GM19452 (cell line): ENCODE measurements around the gene HEPACAM.
A peak's percentile ranks its signal among the peaks of the same experiment; 100 is the strongest.
"Not testable (repeated sequence)": the region's sequence is repeated elsewhere in the genome, so short reads cannot be mapped to it uniquely, and the experiment has no call there.

Source experiments
- ATAC-seq: cut with Tn5 transposase; IDR thresholded peaks from one replicate; pipeline ENCODE4 v1.9.1; 2021; ENCODE audit not compliant: unreplicated experiment

HEPACAM gene

GRCh38 chr11:124935548-124936514 is at the start of gene HEPACAM:
Gene HEPACAM, minus strand, starts transcription at chr11:124936047. Its CDS starts 41 bp downstream, at chr11:124936006.
- no peak for ATAC-seq

DNA sequence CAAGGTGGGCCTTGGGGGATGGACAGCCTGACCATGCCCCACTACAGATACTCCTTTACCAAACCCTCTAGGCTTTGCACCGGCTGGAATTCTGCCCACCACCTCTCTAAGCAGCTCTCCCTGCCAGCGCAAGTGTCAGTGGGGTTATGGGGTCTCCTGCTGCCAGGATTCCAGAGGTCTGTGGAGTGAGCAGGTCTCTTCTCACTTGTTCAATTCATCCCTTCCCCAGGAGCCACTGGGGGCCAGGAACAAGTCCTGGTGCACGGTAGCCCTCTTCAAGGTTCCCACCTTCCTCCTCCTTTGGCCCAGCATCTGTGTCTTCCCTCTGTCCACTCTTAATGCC is 48.6 kb upstream of the HEPACAM start:
- ATAC-seq, result no peak

- no peak for ATAC-seq
Measured at GRCh38 chr11:124983674-124984511, 48.0 kb upstream of the HEPACAM start.

DNA sequence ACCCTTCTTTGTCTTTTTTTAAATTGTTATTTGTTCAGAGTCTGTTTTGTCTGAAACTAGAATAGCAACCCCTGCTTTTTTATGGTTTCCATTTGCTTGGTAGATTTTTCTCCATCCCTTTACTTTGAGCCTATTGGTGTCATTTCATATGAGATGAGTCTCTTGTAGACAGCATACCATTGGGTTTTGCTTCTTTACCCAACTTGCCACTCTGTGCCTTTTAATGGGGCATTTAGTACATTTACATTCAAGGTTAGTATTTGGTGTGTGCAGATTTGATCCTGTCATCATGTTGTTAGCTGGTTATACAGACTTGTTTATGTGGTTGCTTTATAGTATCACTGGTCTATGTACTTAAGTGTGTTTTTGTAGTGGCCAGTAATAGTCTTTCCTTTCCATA is 46.2 kb upstream of the HEPACAM start:
- ATAC-seq, result no peak

DNA sequence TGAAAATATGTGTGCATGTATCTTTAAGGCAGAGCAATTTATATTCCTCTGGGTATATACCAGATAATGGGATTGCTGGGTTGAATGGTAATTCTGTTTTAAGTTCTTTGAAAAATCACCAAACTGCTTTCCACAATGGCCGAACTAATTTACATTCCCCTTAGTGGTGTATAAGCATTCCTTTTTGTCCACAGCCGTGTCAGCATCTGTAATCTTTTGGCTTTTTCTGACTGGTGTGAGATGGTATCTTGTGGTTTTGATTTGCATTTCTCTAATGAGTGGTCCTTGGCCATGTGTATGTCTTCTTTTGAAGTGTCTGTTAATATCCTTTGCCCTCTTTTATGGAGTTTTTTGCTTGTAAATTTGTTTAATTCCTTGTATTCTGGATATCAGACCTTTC is 42.5 kb upstream of the HEPACAM start:
- no peak for ATAC-seq

- ATAC-seq, result no peak
Measured at GRCh38 chr11:124977006-124977405, 41.2 kb upstream of the HEPACAM start.

DNA sequence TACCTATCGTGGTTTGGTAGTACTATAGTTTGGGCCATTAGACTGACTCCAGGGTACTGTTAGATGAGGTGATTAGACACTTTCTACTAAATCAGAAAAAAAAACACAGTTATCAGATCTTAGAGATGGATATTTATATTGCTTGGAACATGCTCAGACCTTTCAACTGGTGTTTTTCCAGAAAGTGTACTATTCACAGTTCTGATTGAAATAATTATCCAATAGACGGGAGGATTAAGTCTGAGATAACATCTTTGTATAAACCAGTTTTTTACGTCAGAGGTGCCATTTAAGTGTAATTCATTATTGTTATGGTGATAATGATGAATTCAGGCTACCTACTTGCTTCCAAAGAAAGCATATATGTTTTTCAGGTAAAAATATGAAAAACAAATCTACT is 40.7 kb upstream of the HEPACAM start:
- no peak for ATAC-seq

DNA sequence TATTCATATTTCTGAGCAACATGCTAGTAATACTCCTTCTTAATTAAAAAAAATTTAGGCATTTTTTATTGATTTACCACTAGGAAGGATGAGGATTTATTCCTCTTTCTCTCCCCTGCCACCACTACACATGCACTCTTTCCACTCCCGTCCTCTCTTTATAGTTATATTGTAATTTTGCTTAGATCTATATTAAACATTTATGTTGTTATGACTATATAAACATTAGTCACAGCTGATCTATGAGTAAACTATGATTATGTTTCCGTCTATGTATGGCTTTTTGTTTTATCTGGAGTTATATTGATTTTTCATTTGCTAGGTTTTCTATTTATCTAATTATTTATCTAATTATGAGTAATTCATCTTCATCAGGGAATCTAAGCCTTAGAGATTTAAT is 36.0 kb upstream of the HEPACAM start:
- no peak for ATAC-seq

- no peak for ATAC-seq
Measured at GRCh38 chr11:124970925-124971324, 35.1 kb upstream of the HEPACAM start.

GRCh38 chr11:124968197-124968596 is 32.4 kb upstream of the HEPACAM start:
- ATAC-seq, result not testable (repeated sequence)

DNA sequence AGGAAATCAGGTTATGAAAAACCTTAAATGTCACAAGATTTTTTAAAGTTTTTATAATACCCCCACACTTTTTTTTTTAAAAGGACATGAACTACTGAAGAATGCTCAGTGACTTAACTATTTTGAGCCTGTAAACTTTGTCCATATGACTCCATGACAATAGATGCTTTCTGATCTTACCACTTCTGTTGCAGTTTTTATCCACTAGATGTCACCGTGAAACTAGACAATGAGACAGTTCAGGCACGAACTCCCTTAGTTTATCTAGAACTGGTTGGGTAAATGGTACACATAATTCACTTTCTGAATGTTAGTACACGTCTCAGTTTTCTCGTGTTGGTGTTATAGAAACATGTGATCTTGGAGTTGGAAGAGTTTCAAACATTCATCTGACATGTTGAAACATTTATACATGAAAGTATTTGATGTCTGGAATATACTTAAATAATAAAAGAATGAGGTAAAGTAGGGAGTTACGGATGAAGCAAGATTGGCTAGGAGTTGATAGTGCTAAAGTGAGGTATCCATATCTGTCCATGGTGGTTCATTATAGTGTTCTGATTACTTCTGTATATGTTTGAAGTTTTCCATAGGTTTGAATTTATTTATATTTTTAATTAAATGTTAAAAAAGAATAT is 26.2 kb upstream of the HEPACAM start:
- ATAC-seq, result peak; percentile 95

DNA sequence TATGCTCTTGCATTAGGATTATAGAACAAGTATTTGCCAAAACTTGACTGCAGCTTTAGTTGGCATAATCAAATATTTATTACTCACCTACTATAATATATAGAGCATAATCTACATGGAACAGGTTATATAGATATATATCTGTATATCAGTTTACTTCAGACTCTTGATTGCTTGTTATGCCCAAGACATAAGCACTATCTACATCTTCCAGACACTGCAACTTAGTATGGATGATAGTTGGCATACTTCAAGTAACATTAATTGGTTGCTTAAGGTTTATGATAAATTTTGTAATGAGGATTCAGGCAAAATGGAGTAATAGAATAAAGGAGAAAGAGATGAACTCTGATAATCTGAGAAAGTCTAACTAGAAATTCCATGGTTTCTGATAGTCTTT is 19.2 kb upstream of the HEPACAM start:
- no peak for ATAC-seq

DNA sequence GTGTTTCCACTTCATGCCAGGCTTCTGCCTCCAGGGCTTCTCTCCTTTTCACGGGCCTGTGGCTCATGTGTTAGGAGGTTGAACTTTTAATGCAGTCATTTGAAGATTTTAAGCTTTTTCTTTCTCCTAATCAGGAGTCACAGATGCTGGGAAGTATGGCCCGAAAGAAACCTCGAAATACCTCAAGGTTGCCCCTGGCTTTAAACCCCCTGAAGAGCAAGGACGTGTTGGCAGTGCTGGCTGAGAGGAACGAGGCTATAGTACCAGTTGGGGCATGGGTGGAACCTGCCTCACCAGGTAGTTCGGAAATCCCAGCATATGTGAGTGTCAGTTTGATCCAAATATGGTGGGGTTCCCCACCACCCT is 18.7 kb upstream of the HEPACAM start:
- no peak for ATAC-seq

- peak; percentile 98 for ATAC-seq
Measured at GRCh38 chr11:124953753-124954589, 18.1 kb upstream of the HEPACAM start, which contains the start of gene CCDC15. Gene CCDC15, plus strand, starts transcription at chr11:124954202. Its CDS starts 531 bp downstream, at chr11:124954733.

GRCh38 chr11:124951341-124951740 is 15.5 kb upstream of the HEPACAM start:
- no peak for ATAC-seq

- no peak for ATAC-seq
Measured at GRCh38 chr11:124950601-124951330, 14.9 kb upstream of the HEPACAM start.

DNA sequence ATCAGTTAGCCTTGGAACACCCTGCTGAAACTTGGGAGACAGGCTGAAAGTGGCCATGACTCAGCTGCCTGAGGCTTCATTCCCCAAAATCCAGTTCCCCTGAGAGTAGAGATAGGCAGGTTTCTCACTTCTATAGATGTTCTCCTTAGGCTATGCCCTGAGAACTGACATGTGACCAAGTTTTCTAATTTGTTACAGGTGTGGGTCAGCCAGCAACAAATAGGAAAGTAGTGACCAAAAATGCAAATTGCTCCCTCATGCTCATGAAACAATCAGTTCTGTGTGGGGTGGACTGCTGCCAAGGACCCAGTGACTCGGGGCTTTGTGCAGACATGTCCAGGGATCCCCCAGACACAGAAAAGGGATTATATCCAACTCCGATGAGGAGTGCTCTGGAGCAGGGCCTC is 10.9 kb upstream of the HEPACAM start:
- ATAC-seq, result no peak

- no peak for ATAC-seq
Measured at GRCh38 chr11:124945826-124946225, 10.0 kb upstream of the HEPACAM start.

- no peak for ATAC-seq
Measured at GRCh38 chr11:124944565-124944964, 8.7 kb upstream of the HEPACAM start.

GRCh38 chr11:124943741-124944140 is 7.9 kb upstream of the HEPACAM start:
- no peak for ATAC-seq
